A549 (cell line): ENCODE data around the gene PFDN1. TPM values are rescaled to one million over a fixed set of nuclear protein-coding genes. Genes with fewer than 3 reads are reported as not detected.

ENCODE experiments used
- ATAC-seq, 2 experiments: fragments of 200-7000 bp in 1 of 2; fragments of >200 bp in 1 of 2; cut with Nextera tagmentation in 1 of 2; cut with Tn5 transposase in 1 of 2; 3 replicates each; pipeline versions ENCODE4 v1.8.0 to v1.9.1; 2018 to 2020; ENCODE audit warnings: mild to moderate bottlenecking in 1 of 2, moderate library complexity in 1 of 2
- CTCF ChIA-PET: fragments of 300-600 bp; sonication (Branson Sonifier 250); formaldehyde crosslinking; extraction: SDS; loops from one replicate; lab custom pipeline; 2021; ENCODE audit warnings: antibody characterized with exemption, inconsistent platforms; lab: Yijun Ruan, JAX
- POLR2A ChIA-PET: fragments of 350-600 bp; formaldehyde crosslinking; extraction: SDS; loops from one replicate; lab custom pipeline; 2021; ENCODE audit warnings: antibody characterized with exemption, inconsistent platforms; lab: Yijun Ruan, JAX
- DNase-seq, 2 experiments: peaks; one replicate each; pipeline versions ENCODE4 v3.0.0 to v3.0.0-alpha.2; 2011 to 2016; ENCODE audit warnings: low read depth in 1 of 2, low spot score in 1 of 2
- FAIRE-seq: peaks from 2 replicates; lab custom pipeline; 2011; peaks lifted over from hg19 to GRCh38; lab: Jason Lieb, UNC
- H3K27ac ChIP-seq, 2 experiments: fragments of >200 bp; sonication (Bioruptor Twin); formaldehyde crosslinking; 3 replicates each; pipeline ENCODE4 v1.5.1; 2016 to 2017
- H3K4me1 ChIP-seq: fragments of >200 bp; sonication (Bioruptor Twin); formaldehyde crosslinking; 3 replicates; pipeline ENCODE4 v1.6.1; 2016
- H3K4me2 ChIP-seq: fragments of >200 bp; sonication (Bioruptor Twin); formaldehyde crosslinking; 3 replicates; pipeline ENCODE4 v1.6.1; 2016
- H3K4me3 ChIP-seq: fragments of >200 bp; sonication (Bioruptor Twin); formaldehyde crosslinking; 3 replicates; pipeline ENCODE4 v1.5.1; 2016
- H3K9me3 ChIP-seq: fragments of >200 bp; sonication (Bioruptor Twin); formaldehyde crosslinking; 3 replicates; pipeline ENCODE4 v1.6.1; 2016
- BHLHE40 ChIP-seq: IDR thresholded peaks from 2 replicates; pipeline ENCODE4 v1.6.1; 2012; ENCODE audit warnings: low read depth, low read length, inconsistent platforms
- CBX2 ChIP-seq: fragments of 200-600 bp; sonication (generic); IDR thresholded peaks from 2 replicates; pipeline ENCODE4 v1.6.1; 2016; ENCODE audit warnings: low read depth, mild to moderate bottlenecking, borderline replicate concordance
- CEBPB ChIP-seq, 2 experiments: fragments of >200 bp in 1 of 2; sonication (Bioruptor Twin) in 1 of 2; formaldehyde crosslinking in 1 of 2; IDR thresholded peaks; 2 replicates each; pipeline ENCODE4 v1.6.1; 2012 to 2016
- EHF ChIP-seq: fragments of 250-450 bp; sonication (Bioruptor Pico); IDR thresholded peaks from 2 replicates; pipeline ENCODE4 v1.5.0; 2020; ENCODE audit warnings: mild to moderate bottlenecking
- EP300 ChIP-seq, 2 experiments: fragments of >200 bp; sonication (Bioruptor Twin); formaldehyde crosslinking; IDR thresholded peaks; 2 replicates in 1 of 2; 3 replicates in 1 of 2; pipeline ENCODE4 v1.6.1; 2016 to 2017
- ESRRA ChIP-seq: fragments of 150-350 bp; IDR thresholded peaks from 2 replicates; pipeline ENCODE4 v1.6.1; 2014; ENCODE audit warnings: mild to moderate bottlenecking, low read length, borderline replicate concordance
- GATA3 ChIP-seq: IDR thresholded peaks from 2 replicates; pipeline ENCODE4 v1.6.1; 2012; ENCODE audit warnings: borderline replicate concordance
- HEYL ChIP-seq: fragments of 250-450 bp; sonication (Bioruptor Pico); IDR thresholded peaks from 2 replicates; pipeline ENCODE4 v1.8.0; 2021; ENCODE audit warnings: mild to moderate bottlenecking, moderate library complexity
- HOXB13 ChIP-seq: fragments of 250-450 bp; sonication (Bioruptor Pico); IDR thresholded peaks from 2 replicates; pipeline ENCODE4 v1.5.0; 2020; ENCODE audit warnings: low read depth, mild to moderate bottlenecking, moderate library complexity
- HOXB5 ChIP-seq: fragments of 250-450 bp; sonication (Bioruptor Pico); IDR thresholded peaks from 2 replicates; pipeline ENCODE4 v1.5.0; 2020; ENCODE audit warnings: mild to moderate bottlenecking, moderate library complexity
- JUN ChIP-seq, 2 experiments: fragments of >200 bp; sonication (Bioruptor Twin); formaldehyde crosslinking; IDR thresholded peaks; 2 replicates in 1 of 2; 3 replicates in 1 of 2; pipeline ENCODE4 v1.6.1; 2016 to 2017
- JUNB ChIP-seq: fragments of >200 bp; sonication (Bioruptor Twin); formaldehyde crosslinking; IDR thresholded peaks from 2 replicates; pipeline ENCODE4 v1.6.1; 2016
- KDM1A ChIP-seq: fragments of 200-600 bp; sonication (generic); IDR thresholded peaks from 2 replicates; pipeline ENCODE4 v1.6.1; 2016; ENCODE audit warnings: low read depth, mild to moderate bottlenecking
- KDM5A ChIP-seq: fragments of 200-600 bp; sonication (generic); IDR thresholded peaks from 2 replicates; pipeline ENCODE4 v1.6.1; 2016; ENCODE audit warnings: antibody characterized with exemption, mild to moderate bottlenecking
- MAX ChIP-seq: IDR thresholded peaks from 2 replicates; pipeline ENCODE4 v1.6.1; 2012
- MYC ChIP-seq: IDR thresholded peaks from 2 replicates; pipeline ENCODE4 v1.6.1; 2012; ENCODE audit warnings: mild to moderate bottlenecking, inconsistent platforms, low read length, improper control_type of control experiment, borderline replicate concordance
- NFE2L2 ChIP-seq: fragments of 150-350 bp; conservative IDR thresholded peaks from 2 replicates; pipeline ENCODE4 v1.6.1; 2014; ENCODE audit warnings: low read length
- POLR2A ChIP-seq: IDR thresholded peaks from 2 replicates; pipeline ENCODE4 v1.6.1; 2012; ENCODE audit warnings: mild to moderate bottlenecking, low read length
- RAD21 ChIP-seq, 2 experiments: fragments of >200 bp in 1 of 2; sonication (Bioruptor Twin) in 1 of 2; formaldehyde crosslinking in 1 of 2; IDR thresholded peaks in 1 of 2; conservative IDR thresholded peaks in 1 of 2; 2 replicates in 1 of 2; 3 replicates in 1 of 2; pipeline ENCODE4 v1.6.1; 2012 to 2018; ENCODE audit warnings: inconsistent platforms in 1 of 2
- RCOR1 ChIP-seq: fragments of 150-350 bp; IDR thresholded peaks from 2 replicates; pipeline ENCODE4 v1.6.1; 2014; ENCODE audit warnings: antibody characterized with exemption, low read length, low read depth
- RFX5 ChIP-seq: fragments of 450-650 bp; IDR thresholded peaks from 2 replicates; pipeline ENCODE4 v1.7.1; 2014; ENCODE audit warnings: antibody characterized with exemption, mild to moderate bottlenecking, moderate library complexity
- RNF2 ChIP-seq: fragments of 200-600 bp; sonication (generic); IDR thresholded peaks from 2 replicates; pipeline ENCODE4 v1.6.1; 2016; ENCODE audit warnings: low read depth, mild to moderate bottlenecking, antibody characterized with exemption, moderate library complexity, borderline replicate concordance
- SMC3 ChIP-seq: fragments of >200 bp; sonication (Bioruptor Twin); formaldehyde crosslinking; IDR thresholded peaks from 3 replicates; pipeline ENCODE4 v1.6.1; 2018; ENCODE audit warnings: inconsistent platforms
- SREBF2 ChIP-seq: fragments of 450-650 bp; IDR thresholded peaks from 2 replicates; pipeline ENCODE4 v1.6.1; 2014; ENCODE audit warnings: mild to moderate bottlenecking, moderate library complexity
- TFCP2L1 ChIP-seq: fragments of 250-450 bp; sonication (Bioruptor Pico); IDR thresholded peaks from 2 replicates; pipeline ENCODE4 v1.5.0; 2021; ENCODE audit warnings: mild to moderate bottlenecking
- TP53 ChIP-seq: fragments of 250-450 bp; sonication (Bioruptor Pico); IDR thresholded peaks from 2 replicates; pipeline ENCODE4 v1.5.0; 2021; ENCODE audit warnings: mild to moderate bottlenecking, moderate library complexity
- USF2 ChIP-seq: fragments of 450-650 bp; IDR thresholded peaks from 2 replicates; pipeline ENCODE4 v1.6.1; 2014; ENCODE audit warnings: antibody characterized with exemption
- ZC3H11A ChIP-seq: fragments of 450-650 bp; IDR thresholded peaks from 2 replicates; pipeline ENCODE4 v1.6.1; 2014; ENCODE audit warnings: antibody characterized with exemption, mild to moderate bottlenecking
- ZFP36 ChIP-seq: fragments of 450-650 bp; IDR thresholded peaks from 2 replicates; pipeline ENCODE4 v1.6.1; 2014; ENCODE audit warnings: borderline replicate concordance; ENCODE audit not compliant: partially characterized antibody
- ZSCAN20 ChIP-seq: fragments of 250-450 bp; sonication (Bioruptor Pico); IDR thresholded peaks from 2 replicates; pipeline ENCODE4 v1.8.0; 2022; ENCODE audit warnings: mild to moderate bottlenecking, moderate library complexity
- WGBS: methylation state at CpG from one replicate; pipeline ENCODE4 v1.1.6; 2017; ENCODE audit errors: missing lambda C conversion rate; 5-methylcytosine and 5-hydroxymethylcytosine counted together
- polyA minus RNA-seq: library from RNA; depleted of rRNA, polyadenylated mRNA; stranded (reverse); fragments of >200 nt; gene quantifications from 2 replicates; pipeline ENCODE4 v1.2.3, GENCODE V29; 2011; rRNA and poly(A)+ RNA removed
- polyA plus RNA-seq, 4 experiments: library from polyadenylated mRNA; depleted of rRNA in 3 of 4; stranded (reverse); fragments of >200 nt; fragmentation: RNase III in 1 of 4; extraction: RNeasy Plus Mini Kit Qiagen cat#74134 plus additional on column Dnase treatment in 1 of 4; gene quantifications; 2 replicates in 3 of 4; 3 replicates in 1 of 4; pipeline ENCODE4 v1.2.3, GENCODE V29; 2011 to 2017
- TF ChIP-seq, protein P1 (sequence below): fragments of 250-450 bp; sonication (Bioruptor Pico); IDR thresholded peaks from 2 replicates; pipeline ENCODE4 v1.5.0; 2020; ENCODE audit warnings: low read depth, mild to moderate bottlenecking, moderate library complexity
- TF ChIP-seq, protein P2 (sequence below): fragments of 250-450 bp; sonication (Bioruptor Pico); IDR thresholded peaks from 2 replicates; pipeline ENCODE4 v1.5.0; 2021; ENCODE audit warnings: mild to moderate bottlenecking, moderate library complexity, borderline replicate concordance
- TF ChIP-seq, protein P3 (sequence below): fragments of 200-600 bp; sonication (generic); IDR thresholded peaks from 2 replicates; pipeline ENCODE4 v1.6.1; 2016; ENCODE audit warnings: antibody characterized with exemption, mild to moderate bottlenecking, moderate library complexity

PFDN1 gene, protein sequence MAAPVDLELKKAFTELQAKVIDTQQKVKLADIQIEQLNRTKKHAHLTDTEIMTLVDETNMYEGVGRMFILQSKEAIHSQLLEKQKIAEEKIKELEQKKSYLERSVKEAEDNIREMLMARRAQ
- 90.4 and 97.0 TPM in 2 replicates for polyA plus RNA-seq (2011; rRNA removed)
- 80.9 and 104 TPM in 2 replicates for polyA plus RNA-seq (2012; cell fraction: cytosol; rRNA removed)
- polyA plus RNA-seq (2012; cell fraction: nucleus; rRNA removed) = 51.2 and 56.7 TPM in 2 replicates
- 201 to 239 TPM (median 226 TPM) in 3 replicates for polyA plus RNA-seq (2017; fragmentation: RNase III; extraction: RNeasy Plus Mini Kit Qiagen cat#74134 plus additional on column Dnase treatment)
- polyA minus RNA-seq = 58.8 and 72.3 TPM in 2 replicates

GRCh38 chr5:140302786-140303639, at the start of gene PFDN1:
TSS of gene PFDN1 (minus strand) at chr5:140303101. CDS start at chr5:140303073, 28 bp downstream.
- ATAC-seq (peak; percentile 95 to 97), DNase-seq (peak; percentile 95), FAIRE-seq (no peak)
- H3K4me2 ChIP-seq = peak within 1 kb of the TSS; percentile 75
- peaks cover 35% of the 10 kb centered on the region for H3K4me1 ChIP-seq
- H3K9me3 ChIP-seq = no peaks in the 10 kb centered on the region
- CTCF ChIA-PET = interaction anchor here (0.7 to 4.5 kb wide), 10 partner anchors 8 to 81 kb away, joined by 3 to 21 read pairs (median 4); partner anchors contain the start of gene HBEGF
- peak within 1 kb of the TSS; percentile 97 for H3K4me3 ChIP-seq
- POLR2A ChIA-PET = interaction anchor here (1.0 to 1.5 kb wide), 7 partner anchors 8 to 344 kb away, joined by 3 to 16 read pairs (median 4); partner anchors contain the start of genes HBEGF, IK and NDUFA2
- WGBS = 2% methylated on average over 30 of the region's 30 CpGs
- H3K27ac ChIP-seq = peak within 1 kb of the TSS; percentile 90 to 93
- no peak for TF ChIP-seq KDM1A
- no peak for TF ChIP-seq BHLHE40
- TF ChIP-seq NFE2L2 = no peak
- no peak for TF ChIP-seq MYC
- no peak for TF ChIP-seq CEBPB (IDR thresholded peaks at IDR 0.05)
- TF ChIP-seq MAX = no peak
- TF ChIP-seq, protein P1, sequence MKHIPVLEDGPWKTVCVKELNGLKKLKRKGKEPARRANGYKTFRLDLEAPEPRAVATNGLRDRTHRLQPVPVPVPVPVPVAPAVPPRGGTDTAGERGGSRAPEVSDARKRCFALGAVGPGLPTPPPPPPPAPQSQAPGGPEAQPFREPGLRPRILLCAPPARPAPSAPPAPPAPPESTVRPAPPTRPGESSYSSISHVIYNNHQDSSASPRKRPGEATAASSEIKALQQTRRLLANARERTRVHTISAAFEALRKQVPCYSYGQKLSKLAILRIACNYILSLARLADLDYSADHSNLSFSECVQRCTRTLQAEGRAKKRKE (CRISPR knock-in tag) = no peak
- TF ChIP-seq RAD21 (conservative IDR thresholded peaks at IDR 0.05 in 1 of 2, IDR thresholded peaks at IDR 0.05 in 1 of 2) = no peak
- TF ChIP-seq RCOR1 = no peak
- peak; percentile 44 for TF ChIP-seq POLR2A
- no peak for TF ChIP-seq JUNB
- no peak for TF ChIP-seq ZC3H11A
- TF ChIP-seq JUN (IDR thresholded peaks at IDR 0.05) = peak; percentile 45 to 82; a peak in 4 of 5 replicates
- TF ChIP-seq HEYL (CRISPR knock-in tag) = no peak
- no peak for TF ChIP-seq ESRRA
- TF ChIP-seq SMC3 = no peak
- TF ChIP-seq TP53 (CRISPR knock-in tag) = no peak
- no peak for TF ChIP-seq EP300 (IDR thresholded peaks at IDR 0.05)
- TF ChIP-seq KDM5A = peak; percentile 96
- no peak for TF ChIP-seq SREBF2
- no peak for TF ChIP-seq HOXB13 (CRISPR knock-in tag)
- no peak for TF ChIP-seq CBX2
- TF ChIP-seq USF2 = no peak
- no peak for TF ChIP-seq ZFP36
- TF ChIP-seq EHF = no peak
- TF ChIP-seq, protein P2, sequence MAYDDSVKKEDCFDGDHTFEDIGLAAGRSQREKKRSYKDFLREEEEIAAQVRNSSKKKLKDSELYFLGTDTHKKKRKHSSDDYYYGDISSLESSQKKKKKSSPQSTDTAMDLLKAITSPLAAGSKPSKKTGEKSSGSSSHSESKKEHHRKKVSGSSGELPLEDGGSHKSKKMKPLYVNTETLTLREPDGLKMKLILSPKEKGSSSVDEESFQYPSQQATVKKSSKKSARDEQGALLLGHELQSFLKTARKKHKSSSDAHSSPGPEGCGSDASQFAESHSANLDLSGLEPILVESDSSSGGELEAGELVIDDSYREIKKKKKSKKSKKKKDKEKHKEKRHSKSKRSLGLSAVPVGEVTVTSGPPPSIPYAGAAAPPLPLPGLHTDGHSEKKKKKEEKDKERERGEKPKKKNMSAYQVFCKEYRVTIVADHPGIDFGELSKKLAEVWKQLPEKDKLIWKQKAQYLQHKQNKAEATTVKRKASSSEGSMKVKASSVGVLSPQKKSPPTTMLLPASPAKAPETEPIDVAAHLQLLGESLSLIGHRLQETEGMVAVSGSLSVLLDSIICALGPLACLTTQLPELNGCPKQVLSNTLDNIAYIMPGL (CRISPR knock-in tag) = no peak
- no peak for TF ChIP-seq HOXB5 (CRISPR knock-in tag)
- TF ChIP-seq RFX5 = no peak
- TF ChIP-seq ZSCAN20 (CRISPR knock-in tag) = no peak
- no peak for TF ChIP-seq RNF2
- TF ChIP-seq, protein P3, sequence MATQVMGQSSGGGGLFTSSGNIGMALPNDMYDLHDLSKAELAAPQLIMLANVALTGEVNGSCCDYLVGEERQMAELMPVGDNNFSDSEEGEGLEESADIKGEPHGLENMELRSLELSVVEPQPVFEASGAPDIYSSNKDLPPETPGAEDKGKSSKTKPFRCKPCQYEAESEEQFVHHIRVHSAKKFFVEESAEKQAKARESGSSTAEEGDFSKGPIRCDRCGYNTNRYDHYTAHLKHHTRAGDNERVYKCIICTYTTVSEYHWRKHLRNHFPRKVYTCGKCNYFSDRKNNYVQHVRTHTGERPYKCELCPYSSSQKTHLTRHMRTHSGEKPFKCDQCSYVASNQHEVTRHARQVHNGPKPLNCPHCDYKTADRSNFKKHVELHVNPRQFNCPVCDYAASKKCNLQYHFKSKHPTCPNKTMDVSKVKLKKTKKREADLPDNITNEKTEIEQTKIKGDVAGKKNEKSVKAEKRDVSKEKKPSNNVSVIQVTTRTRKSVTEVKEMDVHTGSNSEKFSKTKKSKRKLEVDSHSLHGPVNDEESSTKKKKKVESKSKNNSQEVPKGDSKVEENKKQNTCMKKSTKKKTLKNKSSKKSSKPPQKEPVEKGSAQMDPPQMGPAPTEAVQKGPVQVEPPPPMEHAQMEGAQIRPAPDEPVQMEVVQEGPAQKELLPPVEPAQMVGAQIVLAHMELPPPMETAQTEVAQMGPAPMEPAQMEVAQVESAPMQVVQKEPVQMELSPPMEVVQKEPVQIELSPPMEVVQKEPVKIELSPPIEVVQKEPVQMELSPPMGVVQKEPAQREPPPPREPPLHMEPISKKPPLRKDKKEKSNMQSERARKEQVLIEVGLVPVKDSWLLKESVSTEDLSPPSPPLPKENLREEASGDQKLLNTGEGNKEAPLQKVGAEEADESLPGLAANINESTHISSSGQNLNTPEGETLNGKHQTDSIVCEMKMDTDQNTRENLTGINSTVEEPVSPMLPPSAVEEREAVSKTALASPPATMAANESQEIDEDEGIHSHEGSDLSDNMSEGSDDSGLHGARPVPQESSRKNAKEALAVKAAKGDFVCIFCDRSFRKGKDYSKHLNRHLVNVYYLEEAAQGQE = no peak
- no peak for TF ChIP-seq TFCP2L1 (CRISPR knock-in tag)
- TF ChIP-seq GATA3 = no peak
